K562 (cell line): ENCODE results near the gene ACOX1. TPM values are rescaled to one million over a fixed set of nuclear protein-coding genes. Genes with fewer than 3 reads are reported as not detected.

Source experiments
- ELF4 ChIP-seq: fragments of 450-650 bp; formaldehyde crosslinking; IDR thresholded peaks from 2 replicates; pipeline ENCODE4 v1.4.0; 2022; ENCODE audit warnings: missing genetic modification characterization
- GATAD2A ChIP-seq: fragments of 450-650 bp; IDR thresholded peaks from 2 replicates; pipeline ENCODE4 v1.6.1; 2017
- KAT7 ChIP-seq: sonication (generic); formaldehyde crosslinking; IDR thresholded peaks from 2 replicates; pipeline ENCODE4 v1.8.0; 2022; ENCODE audit warnings: missing genetic modification reagents, mild to moderate bottlenecking, borderline replicate concordance
- L3MBTL2 ChIP-seq: fragments of 450-650 bp; IDR thresholded peaks from 2 replicates; pipeline ENCODE4 v1.6.1; 2016; ENCODE audit warnings: mild to moderate bottlenecking, moderate library complexity
- LARP7 ChIP-seq: fragments of 450-650 bp; IDR thresholded peaks from 2 replicates; pipeline ENCODE4 v1.6.1; 2016
- MCM3 ChIP-seq: fragments of 450-650 bp; IDR thresholded peaks from 2 replicates; pipeline ENCODE4 v1.6.1; 2016
- SIX5 ChIP-seq, 2 experiments: IDR thresholded peaks; 2 replicates each; pipeline ENCODE4 v1.6.1; 2011; ENCODE audit warnings: low read length in 2 of 2, borderline replicate concordance in 1 of 2, low read depth in 1 of 2, mild to moderate bottlenecking in 1 of 2, moderate library complexity in 1 of 2; ENCODE audit not compliant: insufficient read depth in 1 of 2
- SPI1 ChIP-seq: IDR thresholded peaks from 2 replicates; pipeline ENCODE4 v1.6.1; 2011; ENCODE audit warnings: low read depth, low read length, control low read depth, borderline replicate concordance
- SRSF3 ChIP-seq: fragments of 200-400 bp; formaldehyde crosslinking; IDR thresholded peaks from 2 replicates; pipeline ENCODE4 v1.6.1; 2016; ENCODE audit warnings: mild to moderate bottlenecking, low read length, moderate library complexity; ENCODE audit not compliant: insufficient read depth
- TEAD4 ChIP-seq, 2 experiments: sonication (generic) in 1 of 2; formaldehyde crosslinking in 1 of 2; IDR thresholded peaks; 2 replicates each; pipeline versions ENCODE4 v1.6.1 to v1.8.0; 2012 to 2022; ENCODE audit warnings: borderline replicate concordance in 1 of 2, inconsistent platforms in 1 of 2, low read length in 1 of 2, mild to moderate bottlenecking in 1 of 2, missing genetic modification reagents in 1 of 2
- TSHZ1 ChIP-seq: fragments of 250-450 bp; sonication (Bioruptor Pico); IDR thresholded peaks from 2 replicates; pipeline ENCODE4 v1.4.0; 2020; ENCODE audit warnings: mild to moderate bottlenecking, moderate library complexity
- ZNF280B ChIP-seq: fragments of 250-450 bp; sonication (Bioruptor Pico); IDR thresholded peaks from 2 replicates; pipeline ENCODE4 v1.5.1; 2021; ENCODE audit warnings: mild to moderate bottlenecking
- ZNF584 ChIP-seq: fragments of 200-800 bp; sonication (Bioruptor generic); IDR thresholded peaks from 2 replicates; pipeline ENCODE4 v1.6.1; 2016; ENCODE audit warnings: low read depth, mild to moderate bottlenecking, missing genetic modification characterization, missing compliant biosample characterization
- ZSCAN32 ChIP-seq: fragments of 450-650 bp; formaldehyde crosslinking; IDR thresholded peaks from 2 replicates; pipeline ENCODE4 v1.4.0; 2020; ENCODE audit warnings: mild to moderate bottlenecking, moderate library complexity
- polyA plus RNA-seq, 8 experiments: library from polyadenylated mRNA; depleted of rRNA in 4 of 8; stranded (reverse) in 5 of 8; unstranded in 3 of 8; fragments of >200 nt; fragmentation: Nextera tagmentation in 2 of 8; fragmentation: Illumina TruSeq in 1 of 8; extraction: Ambion mirVana in 2 of 8; extraction: Trizol in 1 of 8; gene quantifications; 2 replicates each; pipeline versions ENCODE4 v1.2.1 to v1.2.3, GENCODE V29; 2011 to 2014; ENCODE audit warnings: inconsistent platforms in 1 of 8, missing spikeins in 1 of 8
- total RNA-seq, 7 experiments: library from RNA; depleted of rRNA in 6 of 7; stranded (reverse); fragments of >200 nt in 6 of 7; fragmentation: Illumina TruSeq in 2 of 7; extraction: Trizol in 2 of 7; gene quantifications; 2 replicates each; pipeline versions ENCODE4 v1.2.1 to v1.2.3, GENCODE V29; 2011 to 2021; ENCODE audit warnings: low replicate concordance in 1 of 7
- TF ChIP-seq, protein P1 (sequence below): fragments of 250-450 bp; sonication (Bioruptor Pico); IDR thresholded peaks from 2 replicates; pipeline ENCODE4 v1.4.0; 2020

ACOX1 gene
- total and polyA plus RNA-seq, 9 of the 15 experiments (the other 6 are each of a cell fraction or from before 2014, with no cell fraction given): 7.8 to 24.1 (median 14.5) TPM

- TF ChIP-seq TSHZ1 (CRISPR knock-in tag) (no peak), MCM3 (no peak), ZNF280B (CRISPR knock-in tag) (no peak), SIX5 (IDR thresholded peaks at IDR 0.05; ENCODE audit: borderline replicate concordance in 1 of 2, insufficient read depth in 1 of 2, low read depth in 1 of 2, low read length in 2 of 2) (peak; percentile 64 to 78), LARP7 (no peak), ZNF584 (no peak), SRSF3 (no peak), KAT7 (CRISPR knock-in tag) (peak; percentile 97), ELF4 (CRISPR knock-in tag) (no peak), GATAD2A (peak; percentile 76; the same call in 1 of the 2 replicates), SPI1 (no peak), TEAD4 (IDR thresholded peaks at IDR 0.05; ENCODE audit: low read length) (no peak), TEAD4 (CRISPR knock-in tag; IDR thresholded peaks at IDR 0.05; ENCODE audit: borderline replicate concordance) (no peak), ZSCAN32 (CRISPR knock-in tag) (no peak), L3MBTL2 (peak; percentile 87)
- TF ChIP-seq, protein P1, sequence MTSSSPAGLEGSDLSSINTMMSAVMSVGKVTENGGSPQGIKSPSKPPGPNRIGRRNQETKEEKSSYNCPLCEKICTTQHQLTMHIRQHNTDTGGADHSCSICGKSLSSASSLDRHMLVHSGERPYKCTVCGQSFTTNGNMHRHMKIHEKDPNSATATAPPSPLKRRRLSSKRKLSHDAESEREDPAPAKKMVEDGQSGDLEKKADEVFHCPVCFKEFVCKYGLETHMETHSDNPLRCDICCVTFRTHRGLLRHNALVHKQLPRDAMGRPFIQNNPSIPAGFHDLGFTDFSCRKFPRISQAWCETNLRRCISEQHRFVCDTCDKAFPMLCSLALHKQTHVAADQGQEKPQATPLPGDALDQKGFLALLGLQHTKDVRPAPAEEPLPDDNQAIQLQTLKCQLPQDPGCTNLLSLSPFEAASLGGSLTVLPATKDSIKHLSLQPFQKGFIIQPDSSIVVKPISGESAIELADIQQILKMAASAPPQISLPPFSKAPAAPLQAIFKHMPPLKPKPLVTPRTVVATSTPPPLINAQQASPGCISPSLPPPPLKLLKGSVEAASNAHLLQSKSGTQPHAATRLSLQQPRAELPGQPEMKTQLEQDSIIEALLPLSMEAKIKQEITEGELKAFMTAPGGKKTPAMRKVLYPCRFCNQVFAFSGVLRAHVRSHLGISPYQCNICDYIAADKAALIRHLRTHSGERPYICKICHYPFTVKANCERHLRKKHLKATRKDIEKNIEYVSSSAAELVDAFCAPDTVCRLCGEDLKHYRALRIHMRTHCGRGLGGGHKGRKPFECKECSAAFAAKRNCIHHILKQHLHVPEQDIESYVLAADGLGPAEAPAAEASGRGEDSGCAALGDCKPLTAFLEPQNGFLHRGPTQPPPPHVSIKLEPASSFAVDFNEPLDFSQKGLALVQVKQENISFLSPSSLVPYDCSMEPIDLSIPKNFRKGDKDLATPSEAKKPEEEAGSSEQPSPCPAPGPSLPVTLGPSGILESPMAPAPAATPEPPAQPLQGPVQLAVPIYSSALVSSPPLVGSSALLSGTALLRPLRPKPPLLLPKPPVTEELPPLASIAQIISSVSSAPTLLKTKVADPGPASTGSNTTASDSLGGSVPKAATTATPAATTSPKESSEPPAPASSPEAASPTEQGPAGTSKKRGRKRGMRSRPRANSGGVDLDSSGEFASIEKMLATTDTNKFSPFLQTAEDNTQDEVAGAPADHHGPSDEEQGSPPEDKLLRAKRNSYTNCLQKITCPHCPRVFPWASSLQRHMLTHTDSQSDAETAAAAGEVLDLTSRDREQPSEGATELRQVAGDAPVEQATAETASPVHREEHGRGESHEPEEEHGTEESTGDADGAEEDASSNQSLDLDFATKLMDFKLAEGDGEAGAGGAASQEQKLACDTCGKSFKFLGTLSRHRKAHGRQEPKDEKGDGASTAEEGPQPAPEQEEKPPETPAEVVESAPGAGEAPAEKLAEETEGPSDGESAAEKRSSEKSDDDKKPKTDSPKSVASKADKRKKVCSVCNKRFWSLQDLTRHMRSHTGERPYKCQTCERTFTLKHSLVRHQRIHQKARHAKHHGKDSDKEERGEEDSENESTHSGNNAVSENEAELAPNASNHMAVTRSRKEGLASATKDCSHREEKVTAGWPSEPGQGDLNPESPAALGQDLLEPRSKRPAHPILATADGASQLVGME: no peak
These were observed 38.1 kb downstream of the ACOX1 start, which contains the start of gene FBF1 (continued) for GRCh38 chr17:75940727-75941441.
